Measurements from ENCODE around the gene SDCCAG8.

GRCh38 chr1:243434594-243434993, 178.8 kb downstream of the SDCCAG8 start:
- no peak for TF ChIP-seq CTCF (IDR thresholded peaks at IDR 0.05)
- no peak for TF ChIP-seq POLR2A (IDR thresholded peaks at IDR 0.05)

Measured in esophagus squamous epithelium (tissue), 4 donors.